Mesothelial cell of epicardium (in vitro differentiated cells): ENCODE data around the gene LMAN2. TPM values are rescaled to one million over a fixed set of nuclear protein-coding genes. Genes with fewer than 3 reads are reported as not detected.

Experiments
- DNase-seq, 2 experiments: peaks; one replicate each; pipeline ENCODE4 v3.0.0; 2021; ENCODE audit warnings: low spot score in 2 of 2; ENCODE audit not compliant: unreplicated experiment in 2 of 2
- H3K27ac Mint-ChIP-seq: 2 replicates; pipeline ENCODE4 v1.8.0; 2021; ENCODE audit warnings: mixed read lengths
- H3K27me3 Mint-ChIP-seq: 2 replicates; pipeline ENCODE4 v1.8.0; 2021; ENCODE audit warnings: low read depth, mixed read lengths
- H3K36me3 Mint-ChIP-seq: 2 replicates; pipeline ENCODE4 v1.8.0; 2021; ENCODE audit warnings: mixed read lengths
- H3K4me1 Mint-ChIP-seq: 2 replicates; pipeline ENCODE4 v1.8.0; 2021; ENCODE audit warnings: mixed read lengths
- H3K4me3 Mint-ChIP-seq: 2 replicates; pipeline ENCODE4 v1.8.0; 2021; ENCODE audit warnings: mild to moderate bottlenecking, moderate library complexity, mixed read lengths
- H3K9me3 Mint-ChIP-seq: 2 replicates; pipeline ENCODE4 v1.8.0; 2021; ENCODE audit warnings: mixed read lengths
- total RNA-seq: library from RNA; stranded (reverse); gene quantifications from 3 replicates; pipeline ENCODE4 v1.2.1, GENCODE V29; 2021
- TF ChIP-seq, protein P1 (sequence below): fragments of 200-600 bp; sonication (generic); IDR thresholded peaks from one replicate; pipeline ENCODE4 v1.5.0; 2021; ENCODE audit warnings: antibody characterized with exemption; ENCODE audit not compliant: unreplicated experiment

The LMAN2 gene
- total RNA-seq, 1 donor from 2014 or later: 85.4 TPM

DNA sequence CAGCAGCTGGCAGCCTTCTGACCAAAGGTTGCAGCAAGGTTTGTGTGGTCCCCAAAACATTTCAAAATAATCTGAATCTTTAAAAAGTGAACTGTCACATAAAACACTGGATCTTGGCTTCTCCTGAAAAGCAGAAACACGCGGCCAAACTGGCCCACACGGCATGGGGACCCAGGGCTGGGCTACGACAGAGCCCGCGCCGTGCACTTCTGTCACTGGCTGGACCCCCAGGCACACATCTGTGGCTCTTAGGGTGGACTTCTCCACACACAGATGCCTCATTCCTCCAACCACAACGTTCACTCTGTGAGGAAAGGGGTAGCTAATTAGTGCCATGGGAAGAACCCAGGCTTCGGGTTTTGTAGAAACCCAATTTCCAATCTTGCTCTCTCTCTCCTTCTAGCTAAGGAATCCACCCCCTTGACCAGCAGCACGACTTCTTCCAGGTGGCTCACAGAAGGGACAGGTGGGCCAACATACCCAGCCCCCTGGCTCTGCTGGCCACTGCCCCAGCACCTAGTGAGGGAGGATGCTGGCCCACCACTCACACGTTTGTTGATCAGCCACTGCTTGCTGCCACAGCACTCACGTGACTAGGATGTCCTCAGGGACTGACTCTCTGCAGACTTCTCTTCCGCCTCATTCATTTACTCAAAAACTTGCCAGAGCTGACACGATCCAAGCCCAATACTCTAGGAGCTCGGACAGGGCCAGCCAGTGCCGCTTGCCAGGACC, 17.9 kb downstream of the LMAN2 start:
- Mint-ChIP-seq H3K9me3 (no peaks in the 10 kb centered on the region), H3K4me1 (no peaks in the 10 kb centered on the region), H3K27ac (no peak overlapping the region), H3K4me3 (no peak overlapping the region), H3K27me3 (no peaks in the 10 kb centered on the region), H3K36me3 (peaks cover 29% of the 10 kb centered on the region)
- TF ChIP-seq, protein P1, sequence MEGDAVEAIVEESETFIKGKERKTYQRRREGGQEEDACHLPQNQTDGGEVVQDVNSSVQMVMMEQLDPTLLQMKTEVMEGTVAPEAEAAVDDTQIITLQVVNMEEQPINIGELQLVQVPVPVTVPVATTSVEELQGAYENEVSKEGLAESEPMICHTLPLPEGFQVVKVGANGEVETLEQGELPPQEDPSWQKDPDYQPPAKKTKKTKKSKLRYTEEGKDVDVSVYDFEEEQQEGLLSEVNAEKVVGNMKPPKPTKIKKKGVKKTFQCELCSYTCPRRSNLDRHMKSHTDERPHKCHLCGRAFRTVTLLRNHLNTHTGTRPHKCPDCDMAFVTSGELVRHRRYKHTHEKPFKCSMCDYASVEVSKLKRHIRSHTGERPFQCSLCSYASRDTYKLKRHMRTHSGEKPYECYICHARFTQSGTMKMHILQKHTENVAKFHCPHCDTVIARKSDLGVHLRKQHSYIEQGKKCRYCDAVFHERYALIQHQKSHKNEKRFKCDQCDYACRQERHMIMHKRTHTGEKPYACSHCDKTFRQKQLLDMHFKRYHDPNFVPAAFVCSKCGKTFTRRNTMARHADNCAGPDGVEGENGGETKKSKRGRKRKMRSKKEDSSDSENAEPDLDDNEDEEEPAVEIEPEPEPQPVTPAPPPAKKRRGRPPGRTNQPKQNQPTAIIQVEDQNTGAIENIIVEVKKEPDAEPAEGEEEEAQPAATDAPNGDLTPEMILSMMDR: no peak
- no peak for DNase-seq

DNA sequence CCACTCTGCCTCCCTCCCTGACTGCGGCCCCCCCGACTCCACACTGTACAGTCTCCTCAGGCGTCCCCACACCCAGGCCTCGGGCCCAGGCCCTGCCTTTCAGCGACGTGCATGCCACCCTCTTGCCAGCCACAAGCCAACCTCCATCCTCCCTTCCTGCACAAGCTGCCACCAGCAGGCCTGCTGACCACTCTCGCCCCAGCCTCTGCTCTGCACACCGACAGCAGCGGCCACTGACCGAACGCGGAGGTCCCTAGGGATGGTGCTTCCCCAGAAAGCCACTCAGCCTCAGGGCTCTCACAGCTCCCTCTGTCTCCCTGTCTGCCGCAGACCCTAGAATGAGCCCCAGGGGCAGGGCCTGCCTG, 18.6 kb downstream of the LMAN2 start:
- no peak overlapping the region for H3K4me3 Mint-ChIP-seq
- H3K36me3 Mint-ChIP-seq: peaks cover 29% of the 10 kb centered on the region
- H3K9me3 Mint-ChIP-seq: no peaks in the 10 kb centered on the region
- DNase-seq: no peak
- TF ChIP-seq, protein P1: no peak
- H3K4me1 Mint-ChIP-seq: no peaks in the 10 kb centered on the region
- H3K27me3 Mint-ChIP-seq: no peaks in the 10 kb centered on the region
- H3K27ac Mint-ChIP-seq: no peak overlapping the region

DNA sequence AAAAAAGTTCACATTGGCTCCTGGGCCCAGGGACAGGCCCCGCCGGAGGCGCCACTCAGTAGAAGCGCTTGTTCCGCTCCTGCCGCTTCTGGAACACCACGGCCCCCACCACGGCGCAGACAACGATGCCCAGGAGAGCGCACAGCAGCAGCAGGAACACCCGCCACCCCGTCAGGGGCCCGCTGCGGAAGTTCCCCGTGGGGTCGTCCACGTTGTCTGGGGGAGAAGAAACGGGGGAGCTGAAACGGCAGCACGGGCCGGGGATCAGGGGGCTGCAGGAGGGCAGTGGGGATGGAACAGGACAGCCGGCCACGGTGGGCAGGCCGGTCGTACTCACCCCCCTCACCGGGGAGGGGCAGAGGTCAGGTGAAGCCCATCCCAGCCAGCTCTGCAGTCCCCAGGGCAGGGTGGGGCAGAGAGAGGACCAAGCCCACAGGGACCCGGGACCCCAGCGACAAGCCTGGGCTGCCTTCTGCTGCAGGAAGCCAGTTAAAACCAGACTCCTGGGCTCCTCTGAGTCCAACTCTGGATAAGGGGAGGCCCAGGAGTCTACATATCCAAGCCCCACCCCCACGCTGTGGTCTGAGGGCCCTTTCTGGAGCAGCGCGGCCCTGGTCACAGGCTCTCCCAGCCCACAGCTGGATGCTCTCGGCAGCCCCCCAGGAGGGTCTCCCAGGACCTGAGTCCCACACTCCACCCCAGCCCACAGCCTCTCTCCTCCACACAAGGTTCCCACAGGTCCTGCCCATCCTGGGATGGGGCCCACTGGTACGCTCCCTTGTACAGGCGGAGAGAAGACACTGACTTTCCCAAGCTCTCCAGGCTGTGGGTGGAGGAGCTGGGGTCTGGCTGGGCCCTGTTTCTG, 19.2 kb downstream of the LMAN2 start:
- no peaks in the 10 kb centered on the region for H3K9me3 Mint-ChIP-seq
- H3K4me1 Mint-ChIP-seq: no peaks in the 10 kb centered on the region
- TF ChIP-seq, protein P1: no peak
- H3K27me3 Mint-ChIP-seq: no peaks in the 10 kb centered on the region
- no peak overlapping the region for H3K4me3 Mint-ChIP-seq
- H3K27ac Mint-ChIP-seq: no peak overlapping the region
- peaks cover 29% of the 10 kb centered on the region for H3K36me3 Mint-ChIP-seq
- DNase-seq: no peak

DNA sequence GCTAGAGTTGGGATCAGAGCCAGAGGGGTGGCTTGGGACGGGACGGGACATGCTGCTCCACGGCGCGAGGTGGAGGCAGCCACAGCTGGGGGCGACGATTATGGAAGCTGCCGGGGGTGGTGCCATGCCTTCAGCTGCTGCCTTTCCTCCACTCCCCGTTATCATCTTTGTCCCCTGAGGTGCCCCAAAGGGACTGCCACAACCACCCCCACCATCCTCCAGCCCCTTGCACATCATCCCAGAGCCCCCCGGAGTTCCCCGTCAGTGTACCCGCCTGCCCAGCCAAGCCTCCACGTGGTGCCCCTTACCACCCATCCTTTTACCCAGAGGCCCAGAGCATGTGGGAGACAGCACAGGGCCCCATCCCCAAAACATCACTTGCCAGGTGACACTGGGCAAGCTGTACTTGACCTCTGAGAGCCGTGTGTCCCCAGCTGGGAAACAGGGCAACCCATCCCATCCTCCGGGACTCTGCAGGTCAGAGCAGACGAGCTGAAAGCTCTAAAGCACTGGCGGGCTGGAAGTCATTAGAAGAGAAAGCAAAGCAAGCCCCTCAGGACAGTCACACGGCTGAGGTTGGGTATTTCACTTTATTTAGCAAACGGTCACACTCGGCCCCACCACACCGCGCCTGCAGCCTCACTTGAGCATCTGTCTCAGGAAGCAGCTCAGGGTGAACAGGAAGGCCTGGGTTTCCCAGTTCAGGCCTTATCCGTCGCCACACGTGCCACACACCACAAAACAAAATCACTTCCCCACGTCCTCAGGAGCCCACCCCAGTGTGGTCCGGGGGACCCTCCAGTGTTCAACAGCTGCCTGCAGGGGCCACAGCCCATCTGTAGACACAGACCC, 20.3 kb downstream of the LMAN2 start:
- Mint-ChIP-seq H3K36me3 (peaks cover 25% of the 10 kb centered on the region), H3K9me3 (no peaks in the 10 kb centered on the region), H3K4me3 (no peak overlapping the region), H3K27ac (no peak overlapping the region), H3K4me1 (no peaks in the 10 kb centered on the region), H3K27me3 (no peaks in the 10 kb centered on the region)
- TF ChIP-seq, protein P1: no peak
- DNase-seq: no peak

DNA sequence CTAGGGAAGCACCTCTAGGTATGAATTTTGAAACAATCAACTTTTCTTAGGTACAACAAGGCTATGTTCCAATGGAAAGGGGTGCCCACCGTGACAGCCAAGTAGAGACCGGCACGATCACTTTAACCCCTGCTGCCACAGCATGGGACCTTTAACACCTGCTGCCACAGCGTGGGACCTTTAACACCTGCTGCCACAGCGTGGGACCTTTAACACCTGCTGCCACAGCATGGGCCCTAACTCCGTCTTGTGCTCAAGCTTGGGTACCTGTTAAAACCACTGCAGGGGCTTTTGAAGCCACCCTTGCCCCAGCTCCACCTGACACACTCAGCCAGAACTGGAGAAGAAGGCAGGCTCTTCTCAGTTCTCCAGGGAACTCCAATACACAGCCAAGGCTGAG, 21.6 kb downstream of the LMAN2 start:
- no peaks in the 10 kb centered on the region for H3K27me3 Mint-ChIP-seq
- H3K9me3 Mint-ChIP-seq: no peaks in the 10 kb centered on the region
- no peak overlapping the region for H3K27ac Mint-ChIP-seq
- peaks cover 17% of the 10 kb centered on the region for H3K36me3 Mint-ChIP-seq
- no peak for DNase-seq
- no peak overlapping the region for H3K4me3 Mint-ChIP-seq
- no peaks in the 10 kb centered on the region for H3K4me1 Mint-ChIP-seq
- TF ChIP-seq, protein P1: no peak
